Activated CD4-positive, alpha-beta T cell treated with anti-CD3 and anti-CD28 coated beads for 1 hour (primary cell): ENCODE results near the gene GEMIN7.

ENCODE experiments used
- DNase-seq: peaks from one replicate; pipeline ENCODE4 v3.0.0-alpha.2; 2020

The GEMIN7 gene, protein sequence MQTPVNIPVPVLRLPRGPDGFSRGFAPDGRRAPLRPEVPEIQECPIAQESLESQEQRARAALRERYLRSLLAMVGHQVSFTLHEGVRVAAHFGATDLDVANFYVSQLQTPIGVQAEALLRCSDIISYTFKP

DNA sequence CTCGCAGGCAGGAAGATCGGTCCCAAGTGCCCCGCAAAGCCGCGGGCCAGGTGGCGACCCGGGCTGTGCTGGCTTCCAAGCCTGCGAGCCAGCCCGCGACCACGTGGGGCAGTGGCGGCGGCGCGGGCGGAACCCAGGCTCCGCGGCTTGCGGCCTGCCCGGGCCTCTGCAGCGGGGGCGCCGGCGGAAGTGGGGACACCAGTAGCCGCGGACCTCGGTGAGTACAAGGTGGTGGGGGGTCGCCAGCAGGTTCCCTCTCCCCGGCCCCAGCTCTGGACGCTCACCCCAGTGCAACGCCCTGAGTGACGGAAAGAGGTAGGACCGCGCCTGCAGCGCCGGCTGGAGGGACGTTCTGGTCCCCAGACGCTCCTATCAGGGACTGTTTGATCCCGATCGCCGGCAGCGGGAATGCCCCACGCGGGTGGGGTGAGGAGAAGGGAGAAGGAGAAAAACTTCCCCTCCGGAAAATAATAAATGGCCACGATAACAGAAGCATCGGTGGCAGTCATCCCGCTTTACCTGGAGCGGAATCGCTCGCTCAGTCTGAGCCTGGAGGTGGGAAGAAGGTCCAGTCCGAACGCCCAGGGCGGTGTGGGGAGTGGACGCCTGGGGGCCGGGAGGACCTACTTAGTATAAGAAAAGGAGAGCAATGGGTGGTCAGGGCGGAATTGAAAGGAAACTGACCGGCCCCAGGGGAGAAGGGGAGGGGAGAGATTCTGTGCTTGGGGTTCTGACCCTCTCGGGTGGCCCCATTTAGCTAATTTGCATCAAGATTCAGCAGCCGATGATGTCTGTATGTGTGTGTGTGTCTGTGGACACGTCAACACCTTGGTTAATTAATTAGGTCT is at the start of gene GEMIN7:
Gene GEMIN7 (plus strand): TSS at position 198 of the 848 bp plus-strand sequence. CDS start 10,855 bp downstream, outside the sequence.
- DNase-seq = peak; percentile 71

DNA sequence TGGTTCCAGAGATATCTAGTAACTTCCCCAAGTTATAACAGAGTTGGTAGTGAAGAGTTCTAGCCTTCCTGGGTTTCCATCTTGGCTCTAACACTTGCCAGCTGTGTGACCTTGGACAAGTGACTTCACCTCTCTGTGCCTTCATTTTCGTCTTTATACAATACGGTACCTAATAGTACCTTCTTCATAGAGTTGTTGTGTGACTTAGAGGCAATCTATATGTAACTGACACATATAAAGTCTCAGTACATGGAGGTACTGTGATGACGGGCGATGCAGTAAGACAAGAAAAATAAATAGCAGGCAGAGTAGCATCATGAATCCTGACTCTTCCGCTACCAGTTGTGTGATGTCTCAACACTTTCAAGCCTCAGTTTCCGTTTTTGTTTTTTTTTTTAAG is 48.2 kb upstream of the GEMIN7 start:
- DNase-seq = no peak

DNA sequence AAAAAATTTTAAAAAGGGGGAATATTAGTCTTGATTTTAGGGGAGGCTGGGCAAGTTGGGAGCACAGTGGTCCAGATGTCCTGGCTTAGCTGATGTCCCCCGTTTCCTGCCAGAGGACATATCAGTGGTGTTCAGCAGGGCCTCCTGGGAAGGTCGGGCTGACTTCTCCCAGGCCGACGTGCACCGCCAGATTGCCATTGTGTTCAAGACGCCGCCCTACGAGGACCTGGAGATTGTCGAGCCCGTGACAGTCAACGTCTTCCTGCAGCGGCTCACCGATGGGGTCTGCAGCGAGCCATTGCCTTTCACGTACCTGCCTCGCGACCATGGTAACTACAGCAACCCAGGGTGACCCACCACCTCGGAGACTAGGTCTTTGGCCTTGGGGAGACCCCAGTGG is 46.6 kb upstream of the GEMIN7 start:
- DNase-seq = no peak

DNA sequence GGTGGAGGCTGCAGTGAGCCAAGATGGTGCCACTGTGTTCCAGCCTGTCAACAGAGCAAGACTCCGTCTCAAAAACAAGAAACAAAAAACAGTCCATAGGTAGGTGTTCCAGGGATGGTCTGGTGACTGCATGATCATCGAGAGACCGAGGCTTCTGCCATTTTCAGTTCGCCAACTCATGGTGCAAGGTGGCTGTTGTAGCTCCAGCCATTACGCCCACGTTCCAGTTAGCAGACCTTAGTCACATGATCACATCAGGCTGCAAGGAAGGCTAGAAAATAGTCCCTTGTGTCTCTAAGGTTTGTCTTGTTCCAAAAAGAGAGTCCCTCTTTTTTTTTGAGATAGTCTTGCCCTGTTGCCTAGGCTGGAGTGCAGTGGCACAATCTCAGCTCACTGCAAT is 43.3 kb upstream of the GEMIN7 start:
- no peak for DNase-seq

DNA sequence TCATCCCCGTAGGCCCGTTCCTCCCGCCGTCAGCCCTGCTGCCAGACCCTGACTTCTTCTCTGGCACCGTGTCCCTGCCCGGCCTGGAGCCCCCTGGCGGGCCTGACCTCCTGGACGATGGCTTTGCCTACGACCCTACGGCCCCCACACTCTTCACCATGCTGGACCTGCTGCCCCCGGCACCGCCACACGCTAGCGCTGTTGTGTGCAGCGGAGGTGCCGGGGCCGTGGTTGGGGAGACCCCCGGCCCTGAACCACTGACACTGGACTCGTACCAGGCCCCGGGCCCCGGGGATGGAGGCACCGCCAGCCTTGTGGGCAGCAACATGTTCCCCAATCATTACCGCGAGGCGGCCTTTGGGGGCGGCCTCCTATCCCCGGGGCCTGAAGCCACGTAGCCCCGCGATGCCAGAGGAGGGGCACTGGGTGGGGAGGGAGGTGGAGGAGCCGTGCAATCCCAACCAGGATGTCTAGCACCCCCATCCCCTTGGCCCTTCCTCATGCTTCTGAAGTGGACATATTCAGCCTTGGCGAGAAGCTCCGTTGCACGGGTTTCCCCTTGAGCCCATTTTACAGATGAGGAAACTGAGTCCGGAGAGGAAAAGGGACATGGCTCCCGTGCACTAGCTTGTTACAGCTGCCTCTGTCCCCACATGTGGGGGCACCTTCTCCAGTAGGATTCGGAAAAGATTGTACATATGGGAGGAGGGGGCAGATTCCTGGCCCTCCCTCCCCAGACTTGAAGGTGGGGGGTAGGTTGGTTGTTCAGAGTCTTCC is 41.5 kb upstream of the GEMIN7 start:
- no peak for DNase-seq

DNA sequence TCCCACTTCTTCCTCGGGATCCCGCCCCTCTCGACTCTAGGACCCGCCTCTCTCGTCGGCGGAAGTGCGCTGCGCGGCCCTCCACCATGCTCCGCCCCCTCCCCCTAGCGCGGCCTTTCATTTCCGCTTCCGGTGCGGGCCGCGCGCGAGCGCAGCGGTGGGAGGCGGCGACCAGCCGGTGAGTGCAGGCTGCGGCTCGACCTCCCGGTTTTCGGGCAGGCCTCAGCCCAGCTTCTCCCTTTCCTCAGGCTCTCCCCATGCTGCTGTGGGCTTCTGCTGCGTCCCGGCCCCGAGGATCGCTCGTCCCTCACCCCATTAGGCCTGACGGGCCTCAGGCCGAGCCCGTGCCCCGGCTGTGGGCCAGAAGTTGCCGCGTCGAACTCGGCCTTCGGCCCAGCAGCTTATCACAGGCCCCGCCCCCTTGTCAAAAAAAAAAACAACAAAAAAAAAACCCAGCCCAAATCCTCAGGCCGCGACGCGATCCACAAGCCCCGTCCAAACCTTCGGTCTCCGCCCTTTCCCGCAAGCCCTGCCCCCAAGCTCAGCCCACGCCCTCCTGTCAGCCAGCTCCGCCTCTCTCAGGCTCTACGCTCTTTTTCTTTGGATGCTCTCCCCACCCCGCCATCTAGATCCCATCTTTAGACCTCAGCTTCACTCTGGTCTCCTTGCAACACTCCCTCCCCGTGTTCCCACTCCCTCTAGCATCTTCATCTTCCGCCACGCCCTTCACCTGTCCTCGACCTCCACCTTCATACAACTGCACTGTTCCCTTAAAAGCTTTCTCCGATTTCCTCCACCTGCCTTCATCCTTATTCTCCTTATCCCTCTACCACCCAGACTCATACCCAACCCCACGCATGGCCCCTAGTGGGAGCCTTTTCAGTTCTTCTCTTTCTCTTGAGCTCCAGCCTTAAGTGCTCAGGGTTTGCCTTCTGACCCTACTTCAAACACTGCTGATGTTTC is 39.8 kb upstream of the GEMIN7 start, which contains the start of gene CLASRP:
Gene CLASRP (plus strand): TSS at position 115 of the 963 bp plus-strand sequence. CDS start 1,168 bp downstream, outside the sequence.
- DNase-seq = peak; percentile 83

DNA sequence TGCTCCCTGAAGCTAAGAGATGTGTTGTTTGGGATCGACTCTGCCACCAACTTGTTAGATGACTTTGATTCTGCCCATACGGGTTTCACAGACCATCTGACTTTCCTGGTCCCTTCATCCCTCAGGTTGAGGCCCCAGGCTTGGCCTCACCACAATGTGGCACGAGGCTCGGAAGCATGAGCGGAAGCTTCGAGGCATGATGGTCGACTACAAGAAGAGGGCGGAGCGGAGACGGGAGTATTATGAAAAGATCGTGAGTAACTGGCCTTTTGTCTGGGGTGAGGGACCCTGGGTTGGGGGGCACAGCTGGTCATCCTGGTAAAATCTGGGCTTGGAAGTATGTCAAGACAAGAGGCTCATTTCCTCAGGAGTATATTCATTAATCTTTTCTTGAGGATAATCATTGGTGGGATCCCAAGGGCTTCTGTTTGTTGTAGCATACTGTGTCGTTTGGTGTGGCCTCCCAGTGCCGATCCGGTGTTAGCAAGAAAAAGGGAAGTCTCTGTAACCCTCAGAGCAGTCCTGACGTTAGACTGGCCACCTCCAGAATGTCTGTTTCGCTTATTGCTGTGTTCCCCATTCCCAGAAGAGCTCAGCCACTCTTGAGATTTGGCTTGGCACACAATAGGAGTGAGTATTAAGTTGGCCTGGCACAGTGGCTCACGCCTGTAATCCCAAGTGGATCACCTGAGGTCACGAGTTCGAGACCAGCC is 38.8 kb upstream of the GEMIN7 start:
- DNase-seq = no peak

DNA sequence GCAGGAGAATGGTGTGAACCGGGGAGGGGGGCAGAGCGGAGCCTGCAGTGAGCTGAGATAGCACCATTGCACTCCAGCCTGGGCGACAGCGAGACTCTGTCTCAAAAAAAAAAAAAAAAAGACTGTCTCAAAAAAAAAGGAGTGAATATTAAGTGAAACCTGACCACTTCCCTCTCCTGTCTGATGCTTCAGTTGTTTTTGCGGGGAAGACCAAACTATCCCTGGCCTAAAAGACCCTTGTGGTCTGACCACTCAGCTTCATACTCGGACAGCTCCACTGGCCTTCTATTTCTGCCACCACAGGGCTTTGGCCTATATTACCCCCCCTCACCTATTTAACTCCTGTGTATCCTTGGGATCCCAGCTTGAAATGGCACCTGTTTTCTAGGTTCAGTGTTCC is 37.9 kb upstream of the GEMIN7 start:
- no peak for DNase-seq

DNA sequence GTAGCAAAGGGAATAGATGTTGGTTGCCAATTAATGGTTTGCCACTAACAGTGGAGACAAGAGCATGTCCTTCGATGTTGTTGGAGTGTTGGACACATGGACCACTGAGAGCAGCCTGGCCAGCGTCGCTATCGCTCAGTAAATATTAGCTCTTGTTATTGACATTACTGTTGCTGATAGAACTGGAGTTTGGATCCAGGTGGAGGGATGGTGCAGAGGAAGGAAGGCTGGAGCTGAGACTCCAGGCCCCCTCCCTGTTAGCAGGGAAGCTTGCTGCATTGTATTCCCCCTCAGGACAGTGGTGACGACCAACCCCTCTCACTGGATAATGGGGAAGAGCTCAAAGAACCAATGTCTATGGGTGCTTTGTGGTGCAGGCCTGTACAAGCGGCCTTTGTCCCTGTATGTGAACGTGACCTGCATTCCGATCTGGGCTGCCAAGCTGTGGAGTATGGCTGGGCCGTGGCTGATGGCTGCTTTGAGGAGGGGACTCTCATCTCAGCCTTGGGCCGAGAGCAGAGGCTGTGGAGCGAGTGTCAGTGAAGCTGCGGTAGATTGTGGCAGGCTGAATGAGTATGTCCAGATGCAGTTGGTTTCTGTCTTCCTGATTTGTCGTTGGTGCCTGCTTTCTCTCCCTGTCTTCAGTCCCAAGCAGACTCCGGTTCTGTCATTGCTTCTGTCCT is 33.2 kb upstream of the GEMIN7 start:
- DNase-seq = no peak

DNA sequence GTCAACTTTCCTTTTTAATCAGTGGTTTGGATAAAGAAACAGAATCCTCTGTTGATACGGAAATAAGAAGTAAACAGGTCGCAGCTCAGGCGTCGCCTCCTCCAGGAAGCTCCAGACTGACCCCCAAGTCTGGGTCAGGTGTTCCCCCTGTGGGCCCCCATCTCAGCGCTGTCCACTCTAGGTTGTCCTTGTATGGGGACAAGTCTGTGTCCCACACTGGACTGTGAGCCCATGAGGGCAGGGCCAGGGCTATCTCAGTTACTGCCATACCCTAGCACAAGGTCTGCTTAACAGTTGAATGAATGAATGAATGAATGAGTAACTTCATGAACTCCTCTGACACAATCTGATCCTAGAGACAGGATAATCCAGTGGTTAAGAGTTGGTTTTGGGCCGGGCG is 32.7 kb upstream of the GEMIN7 start:
- DNase-seq = no peak

DNA sequence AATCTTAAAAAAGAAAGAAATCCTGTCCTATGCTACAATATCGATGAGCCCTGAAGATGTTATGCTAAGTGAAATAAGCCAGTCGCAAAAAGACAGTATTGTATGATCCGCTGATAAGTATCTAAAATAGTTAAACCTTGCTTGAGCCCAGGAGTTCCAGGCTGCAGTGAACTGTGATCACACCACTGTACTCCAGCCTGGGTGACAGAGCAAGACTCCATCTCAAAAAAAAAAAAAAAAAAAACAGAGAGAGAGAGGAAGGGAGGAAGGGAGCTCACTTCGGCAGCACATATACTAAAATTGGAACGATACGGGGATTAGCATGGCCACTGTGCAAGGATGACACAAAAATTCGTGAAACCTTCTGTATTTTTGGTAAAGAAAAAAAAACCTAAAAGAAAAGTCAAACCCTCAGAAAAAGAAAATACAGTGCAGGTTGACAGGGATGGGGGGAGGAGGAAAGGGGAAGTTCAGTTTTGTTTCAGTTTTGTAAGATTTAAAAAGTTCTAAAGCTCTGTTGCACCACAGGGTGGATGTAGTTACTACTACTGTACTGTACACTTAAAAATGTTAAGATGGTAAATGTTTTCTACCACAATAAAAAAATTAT is 31.8 kb upstream of the GEMIN7 start:
- no peak for DNase-seq

DNA sequence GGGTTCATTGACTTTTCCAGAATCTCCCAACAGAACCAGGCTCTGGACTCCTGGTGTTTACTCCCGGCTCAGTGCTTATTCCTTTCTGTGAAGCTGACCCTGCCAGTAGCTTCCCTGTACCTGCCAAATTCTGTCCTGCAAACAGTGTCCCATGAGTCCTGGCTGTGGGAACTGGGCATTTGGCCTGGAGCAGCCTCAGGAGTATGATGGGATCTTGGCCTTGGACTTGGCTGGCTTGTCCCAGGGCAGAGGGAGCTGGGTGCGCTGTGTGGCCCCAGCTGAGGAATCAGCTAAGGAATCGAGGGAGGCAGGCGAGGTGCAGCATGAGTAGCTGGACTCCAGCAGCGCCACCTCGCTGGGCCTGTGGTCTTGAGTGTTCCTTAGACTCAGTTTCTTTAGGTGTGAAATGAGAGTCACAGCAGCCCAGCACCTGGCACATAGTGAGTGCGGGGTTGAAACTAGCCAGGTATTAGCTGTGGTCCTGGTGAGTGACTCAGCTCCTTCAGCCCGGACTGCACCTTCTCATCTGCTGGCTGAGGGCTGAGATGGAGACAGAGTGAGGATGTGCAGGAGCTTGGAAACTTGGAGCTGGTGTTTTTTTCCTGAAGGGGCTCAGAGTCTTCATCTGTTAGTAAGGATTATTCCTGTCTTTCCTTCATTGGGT is 29.9 kb upstream of the GEMIN7 start:
- DNase-seq = no peak

DNA sequence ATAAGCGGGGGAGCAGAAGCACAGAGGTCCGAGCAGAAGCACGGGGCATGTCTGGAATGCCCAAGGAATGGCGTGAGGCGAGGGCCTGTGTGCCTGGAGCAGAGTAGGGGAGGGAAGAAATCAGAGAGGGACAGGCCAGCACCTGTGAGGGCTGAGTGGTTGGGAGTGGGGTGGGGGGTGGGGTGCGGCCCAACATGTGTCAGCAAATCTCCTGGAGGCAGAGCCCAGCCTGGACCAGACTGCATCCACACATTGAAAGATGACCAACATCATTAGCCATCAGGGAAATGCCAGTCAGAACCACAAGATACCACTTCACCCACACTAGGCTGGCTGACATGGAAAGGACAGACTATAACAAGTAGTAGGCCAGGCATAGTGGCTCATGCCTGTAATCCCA is 29.0 kb upstream of the GEMIN7 start:
- no peak for DNase-seq

DNA sequence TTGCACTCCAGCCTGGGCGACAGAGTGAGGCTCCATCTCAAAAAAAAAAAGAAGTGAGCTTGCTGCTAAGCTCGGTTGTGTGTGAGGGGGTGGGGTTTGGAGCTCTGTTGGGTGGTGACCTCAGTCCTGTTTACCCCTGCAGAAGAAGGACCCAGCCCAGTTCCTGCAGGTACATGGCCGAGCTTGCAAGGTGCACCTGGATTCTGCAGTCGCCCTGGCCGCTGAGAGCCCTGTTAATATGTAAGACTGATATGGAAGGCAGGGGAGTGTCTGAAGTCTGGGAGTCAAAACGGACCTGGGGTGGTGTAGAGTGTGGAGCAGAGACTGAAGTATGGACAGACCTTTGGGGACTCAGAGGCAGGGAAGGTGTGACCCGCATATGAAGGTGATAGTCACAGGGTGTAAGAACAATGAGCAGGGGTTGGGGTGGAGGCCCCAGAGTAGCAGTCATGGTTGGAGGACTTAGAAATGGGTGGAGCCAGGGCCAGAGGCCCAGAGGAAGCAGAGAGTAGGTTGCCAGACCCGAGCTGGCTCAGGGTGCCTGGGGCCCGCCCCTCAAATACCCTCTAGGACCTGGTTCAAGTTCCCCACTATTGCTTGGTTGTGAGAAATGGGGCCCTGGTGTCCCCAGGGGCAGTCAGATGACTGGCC is 27.0 kb upstream of the GEMIN7 start:
- no peak for DNase-seq

DNA sequence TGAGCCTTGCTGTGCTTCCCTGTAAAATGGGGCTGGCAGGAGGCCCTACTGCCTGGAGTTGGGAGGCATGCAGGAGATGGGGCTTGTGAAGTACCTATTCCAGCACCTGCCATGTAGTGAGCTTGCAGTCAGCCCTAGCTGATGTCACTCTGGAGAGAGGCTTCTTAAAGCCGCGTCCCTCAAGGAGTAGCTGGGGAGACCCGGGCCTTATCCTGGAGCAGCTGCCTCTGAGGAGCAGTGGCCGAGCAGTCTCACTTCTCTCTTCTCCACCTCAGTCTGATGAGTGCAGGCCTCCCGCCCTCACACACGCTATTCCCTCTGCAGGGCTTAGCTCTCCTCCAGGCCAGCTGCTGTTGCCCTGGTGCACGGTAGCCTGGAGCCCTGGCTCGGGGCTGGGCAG is 22.2 kb upstream of the GEMIN7 start:
- DNase-seq = no peak

DNA sequence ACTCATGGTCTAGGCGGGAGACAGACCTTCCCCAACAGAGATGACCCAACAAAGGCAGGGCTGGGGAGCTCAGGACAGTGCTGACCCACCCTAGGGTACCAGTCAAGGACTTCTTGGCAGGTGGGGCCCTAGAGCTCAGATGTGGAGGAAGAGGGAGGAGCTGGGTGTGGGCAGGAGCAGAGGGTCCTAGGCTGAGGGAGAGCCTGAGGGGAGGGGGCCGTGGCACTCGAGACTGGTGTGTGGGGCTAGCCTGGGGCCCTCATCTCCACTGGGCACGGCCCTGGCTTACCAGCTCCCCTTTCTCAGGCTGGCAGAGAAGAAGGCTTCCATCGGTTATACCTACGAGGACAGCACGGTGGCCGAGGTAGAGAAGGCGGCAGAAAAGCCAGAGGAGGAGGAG is 21.6 kb upstream of the GEMIN7 start:
- no peak for DNase-seq

DNA sequence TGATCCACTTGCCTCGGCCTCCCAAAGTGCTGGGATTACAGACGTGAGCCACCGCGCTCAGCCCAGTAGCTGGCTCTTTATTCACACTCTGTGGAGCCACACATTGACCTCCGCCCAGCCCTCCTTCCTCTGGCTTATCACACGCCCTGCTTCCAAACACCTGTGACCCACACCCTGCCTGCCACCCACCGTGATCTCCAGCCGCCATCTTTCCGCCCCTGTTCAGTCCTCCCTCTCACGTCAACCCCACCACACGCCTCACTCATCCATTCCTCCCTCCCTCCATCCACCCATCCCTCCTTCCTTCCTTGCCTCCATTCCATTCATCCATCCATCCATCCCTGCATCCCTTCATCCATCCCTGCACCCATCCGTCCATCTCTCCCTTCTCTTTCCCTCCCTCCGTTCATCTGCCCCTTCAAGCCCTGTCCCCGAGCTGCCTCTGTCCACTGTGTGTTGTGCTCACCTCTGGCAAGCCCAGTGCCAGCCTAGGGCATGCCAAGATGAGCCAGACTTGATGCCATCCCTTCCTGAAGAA is 20.4 kb upstream of the GEMIN7 start:
- no peak for DNase-seq

DNA sequence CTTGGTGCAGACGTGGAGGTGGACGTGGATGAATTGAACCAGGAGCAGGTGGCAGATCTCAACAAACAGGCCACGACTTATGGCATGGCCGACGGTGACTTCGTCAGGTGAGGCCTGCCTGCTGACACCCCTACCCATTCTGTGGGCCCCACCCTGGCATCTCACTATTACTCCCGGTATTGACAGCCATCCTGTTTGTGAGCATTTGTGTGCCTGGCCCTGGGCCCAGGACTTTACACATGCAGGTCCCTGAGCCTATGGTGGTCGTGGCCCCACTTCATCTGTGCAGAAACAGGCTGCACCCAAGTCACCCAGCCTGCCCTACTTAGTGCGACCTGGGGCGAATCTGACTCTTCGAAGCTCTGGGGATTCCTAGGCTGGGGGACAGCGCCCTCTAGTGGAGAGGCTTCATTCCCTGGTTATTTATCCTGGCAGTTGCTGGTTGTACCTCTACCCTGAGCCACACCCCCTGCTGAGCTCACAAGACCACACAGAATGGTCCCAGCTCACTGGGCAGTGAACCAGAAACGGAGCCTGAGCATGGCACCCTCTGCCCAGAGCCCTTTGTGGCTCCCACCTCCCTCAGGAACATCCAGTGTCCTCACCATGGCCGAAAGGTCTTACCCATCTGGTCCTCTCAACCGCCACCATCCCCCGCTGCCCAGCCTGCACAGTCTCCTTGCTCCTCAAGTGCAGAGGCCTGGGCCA is 19.6 kb upstream of the GEMIN7 start:
- DNase-seq = peak; percentile 71

DNA sequence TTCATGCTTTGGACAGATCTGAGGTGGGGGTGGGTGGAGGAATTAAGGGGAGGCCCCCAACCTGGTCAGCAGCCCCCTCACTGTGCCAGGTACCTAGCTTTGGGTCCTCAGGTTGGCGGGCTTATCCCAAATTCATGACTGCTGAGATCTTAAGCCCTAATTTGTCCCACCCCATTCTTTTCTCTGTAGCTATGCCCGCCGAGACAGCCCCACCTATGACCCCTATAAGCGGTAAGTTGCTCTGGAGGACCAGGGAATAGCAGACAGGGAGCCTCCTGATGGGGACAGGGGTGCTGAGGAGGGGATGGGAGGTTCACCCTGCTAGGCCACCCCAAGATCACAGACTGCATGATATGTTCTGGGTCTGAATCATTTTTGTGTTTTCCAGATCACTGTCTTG is 17.1 kb upstream of the GEMIN7 start:
- DNase-seq = no peak
